SKM-1 (cell line): ENCODE measurements around the gene CPT1B.
A peak's percentile ranks its signal among the peaks of the same experiment; 100 is the strongest.
"Not testable (repeated sequence)": the region's sequence is repeated elsewhere in the genome, so short reads cannot be mapped to it uniquely, and the experiment has no call there.

Experiments used
- DNase-seq: peaks from one replicate; lab custom pipeline; 2025; ENCODE audit not compliant: unreplicated experiment; lab: John Stamatoyannopoulos, UW

CPT1B gene

GRCh38 chr22:50547263-50547985 lies 30.8 kb downstream of the CPT1B start:
- DNase-seq, result no peak

- no peak for DNase-seq
These were observed 31.6 kb downstream of the CPT1B start for GRCh38 chr22:50546326-50547262.

- no peak for DNase-seq
These were observed 32.5 kb downstream of the CPT1B start, which contains the start of gene KLHDC7B for GRCh38 chr22:50545522-50546325. TSS of gene KLHDC7B (plus strand) at chr22:50545899. CDS start at chr22:50546244, 345 bp downstream.

GRCh38 chr22:50544746-50545253 lies 33.4 kb downstream of the CPT1B start:
- DNase-seq, result no peak

GRCh38 chr22:50544078-50544745 lies 34.0 kb downstream of the CPT1B start:
- DNase-seq, result no peak

GRCh38 chr22:50542416-50542927 lies 35.8 kb downstream of the CPT1B start:
- peak; percentile 28 for DNase-seq

GRCh38 chr22:50541667-50542026 lies 36.6 kb downstream of the CPT1B start:
- peak; percentile 68 for DNase-seq

GRCh38 chr22:50540381-50540780 lies 37.8 kb downstream of the CPT1B start:
- no peak for DNase-seq

GRCh38 chr22:50537765-50538164 lies 40.5 kb downstream of the CPT1B start:
- DNase-seq, result no peak

GRCh38 chr22:50536226-50536625 lies 42.0 kb downstream of the CPT1B start:
- no peak for DNase-seq

- DNase-seq, result no peak
These were observed 43.1 kb downstream of the CPT1B start for GRCh38 chr22:50535113-50535512.

GRCh38 chr22:50533856-50534711 lies 44.1 kb downstream of the CPT1B start:
- DNase-seq, result not testable (repeated sequence)

- DNase-seq, result no peak
These were observed 45.1 kb downstream of the CPT1B start for GRCh38 chr22:50532824-50533796.

- DNase-seq, result no peak
These were observed 46.1 kb downstream of the CPT1B start for GRCh38 chr22:50531962-50532674.

GRCh38 chr22:50531546-50531961 lies 46.7 kb downstream of the CPT1B start:
- DNase-seq, result no peak

- DNase-seq, result no peak
These were observed 47.2 kb downstream of the CPT1B start for GRCh38 chr22:50530877-50531545.

GRCh38 chr22:50530580-50530876 lies 47.7 kb downstream of the CPT1B start:
- DNase-seq, result no peak
